Measurements from ENCODE around the gene SAMD4B. TPM values are rescaled to one million over a fixed set of nuclear protein-coding genes. Genes with fewer than 3 reads are reported as not detected.

Gene SAMD4B
- total RNA-seq, 1 experiment from 2014 or later: 163 TPM

- H3K27ac ChIP-seq: no peak overlapping the region
- H3K4me3 ChIP-seq: no peak overlapping the region
- ChIA-PET CTCF (interaction anchor here (0.6 kb wide), 1 partner anchor 382 kb away, joined by 3 read pairs; no protein-coding TSS in a partner anchor), POLR2A (ENCODE audit: unreplicated experiment) (no interaction called here)
- no peaks in the 10 kb centered on the region for H4K20me1 ChIP-seq (ENCODE audit: insufficient read depth)
- H3K79me2 ChIP-seq (ENCODE audit: low read depth): no peaks in the 10 kb centered on the region
- 0 out of 2 replicates have a peak, but pooled peaks cover 23% of the 10 kb centered on the region for H3K36me3 ChIP-seq (ENCODE audit: low read depth)
- DNase-seq: no peak
- H3K4me2 ChIP-seq: no peak overlapping the region
- peaks cover 33% of the 10 kb centered on the region for H3F3A ChIP-seq (ENCODE audit: insufficient read depth, low read depth)
- no peaks in the 10 kb centered on the region for H3K9me3 ChIP-seq (ENCODE audit: insufficient read depth, low read depth)
- intact Hi-C loops (cut with micrococcal nuclease; ENCODE audit: unreplicated experiment): no loop called here
- H2AFZ ChIP-seq: no peak overlapping the region
- BruUV-seq (replicated peaks): no TSS peak
- H3K4me1 ChIP-seq (replicated peaks; ENCODE audit: insufficient read depth): no peaks in the 10 kb centered on the region
- H3K27me3 ChIP-seq (ENCODE audit: insufficient read depth, low read depth): no peaks in the 10 kb centered on the region
- TF ChIP-seq EZH2 (IDR thresholded peaks at IDR 0.05; ENCODE audit: low read depth) (no peak), CTCF (conservative IDR thresholded peaks at IDR 0.05) (no peak)
- no peaks in the 10 kb centered on the region for H3K9me2 ChIP-seq (ENCODE audit: insufficient read depth)
Measured at GRCh38 chr19:39382991-39383828, 41.0 kb downstream of the SAMD4B start.

GRCh38 chr19:39384839-39385568 is 42.8 kb downstream of the SAMD4B start:
- TF ChIP-seq CTCF (conservative IDR thresholded peaks at IDR 0.05): no peak
- TF ChIP-seq EZH2 (IDR thresholded peaks at IDR 0.05; ENCODE audit: low read depth): no peak
- Histone ChIP-seq H3K27ac (no peak overlapping the region), H3K4me1 (replicated peaks; ENCODE audit: insufficient read depth) (peaks cover 4% of the 10 kb centered on the region), H3K9me3 (ENCODE audit: insufficient read depth, low read depth) (no peaks in the 10 kb centered on the region), H3K4me3 (no peak overlapping the region), H3K79me2 (ENCODE audit: low read depth) (peaks cover 10% of the 10 kb centered on the region), H3K9me2 (ENCODE audit: insufficient read depth) (no peaks in the 10 kb centered on the region), H3K4me2 (no peak overlapping the region), H4K20me1 (ENCODE audit: insufficient read depth) (no peaks in the 10 kb centered on the region), H3F3A (ENCODE audit: insufficient read depth, low read depth) (peaks cover 37% of the 10 kb centered on the region), H3K27me3 (ENCODE audit: insufficient read depth, low read depth) (no peaks in the 10 kb centered on the region), H2AFZ (no peak overlapping the region), H3K36me3 (ENCODE audit: low read depth) (0 out of 2 replicates have a peak, but pooled peaks cover 13% of the 10 kb centered on the region)
- intact Hi-C loops (cut with micrococcal nuclease; ENCODE audit: unreplicated experiment): no loop called here
- POLR2A ChIA-PET (ENCODE audit: unreplicated experiment): no interaction called here
- no peak for DNase-seq
- CTCF ChIA-PET: no interaction called here
- TSS peak; percentile 48 for BruUV-seq (replicated peaks)

- intact Hi-C loops (cut with micrococcal nuclease; ENCODE audit: unreplicated experiment): no loop called here
- H3K27me3 ChIP-seq (ENCODE audit: insufficient read depth, low read depth): no peaks in the 10 kb centered on the region
- H4K20me1 ChIP-seq (ENCODE audit: insufficient read depth): no peaks in the 10 kb centered on the region
- ChIA-PET POLR2A (ENCODE audit: unreplicated experiment) (interaction anchor here (0.6 kb wide), 1 partner anchor 43 kb away, joined by 5 read pairs; no protein-coding TSS in a partner anchor), CTCF (no interaction called here)
- H3K36me3 ChIP-seq (ENCODE audit: low read depth): 0 out of 2 replicates have a peak, but pooled peaks cover 13% of the 10 kb centered on the region
- no peaks in the 10 kb centered on the region for H3K9me2 ChIP-seq (ENCODE audit: insufficient read depth)
- TF ChIP-seq EZH2 (IDR thresholded peaks at IDR 0.05; ENCODE audit: low read depth) (no peak), CTCF (conservative IDR thresholded peaks at IDR 0.05) (no peak)
- DNase-seq: no peak
- H3K79me2 ChIP-seq (ENCODE audit: low read depth): peaks cover 16% of the 10 kb centered on the region
- no peak overlapping the region for H3K4me2 ChIP-seq
- H2AFZ ChIP-seq: no peak overlapping the region
- no peaks in the 10 kb centered on the region for H3K9me3 ChIP-seq (ENCODE audit: insufficient read depth, low read depth)
- no peak overlapping the region for H3K4me3 ChIP-seq
- H3K27ac ChIP-seq: no peak overlapping the region
- peaks cover 7% of the 10 kb centered on the region for H3K4me1 ChIP-seq (replicated peaks; ENCODE audit: insufficient read depth)
- peaks cover 40% of the 10 kb centered on the region for H3F3A ChIP-seq (ENCODE audit: insufficient read depth, low read depth)
- TSS peak; percentile 4 for BruUV-seq (replicated peaks)
Measured at GRCh38 chr19:39385629-39386411, 43.6 kb downstream of the SAMD4B start.
